ENCODE measurements around the gene CD2AP.

CD2AP gene

DNA sequence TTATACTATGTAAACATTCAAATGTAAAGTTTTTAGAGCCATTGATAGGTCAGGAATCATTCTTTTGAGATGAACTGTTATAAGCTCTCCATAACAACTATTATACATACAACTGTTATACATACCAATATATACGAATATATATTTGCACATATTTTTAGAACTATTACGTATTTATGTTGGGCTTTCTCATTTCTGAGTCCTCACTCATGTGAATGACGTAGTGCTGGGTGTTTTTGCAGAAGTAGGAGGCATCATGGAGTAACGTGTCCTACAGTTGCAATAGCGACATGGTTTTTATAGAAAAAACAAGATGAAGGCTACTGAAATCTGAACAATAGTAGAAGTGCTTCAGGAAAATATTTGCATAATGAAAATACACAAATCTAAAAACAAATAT is 184.4 kb downstream of the CD2AP start:
- Histone ChIP-seq H3K36me3 (ENCODE audit: low read length) (no peaks in the 10 kb centered on the region), H3K4me3 (ENCODE audit: insufficient read depth, low read length, poor library complexity, severe bottlenecking) (no peak overlapping the region), H3K9ac (ENCODE audit: low read length) (no peak overlapping the region), H3K27ac (ENCODE audit: low read depth, low read length) (no peak overlapping the region), H3K9me2 (replicated peaks; ENCODE audit: insufficient read depth, low read length) (no peaks in the 10 kb centered on the region), H3K79me2 (ENCODE audit: insufficient read depth, low read length) (no peaks in the 10 kb centered on the region), H3K4me2 (ENCODE audit: low read depth, low read length, poor library complexity, severe bottlenecking) (no peak overlapping the region), H3K27me3 (ENCODE audit: low read length) (0 out of 2 replicates have a peak, but pooled peaks cover 6% of the 10 kb centered on the region), H3F3A (ENCODE audit: insufficient read depth) (no peaks in the 10 kb centered on the region), H4K20me1 (ENCODE audit: low read depth, low read length) (no peaks in the 10 kb centered on the region), H2AFZ (ENCODE audit: low read depth, low read length, severe bottlenecking) (no peak overlapping the region), H3K9me3 (ENCODE audit: insufficient read depth, low read length) (no peaks in the 10 kb centered on the region)
- TF ChIP-seq EZH2phosphoT487 (conservative IDR thresholded peaks at IDR 0.05; ENCODE audit: low read length) = no peak
- TF ChIP-seq, protein P1, sequence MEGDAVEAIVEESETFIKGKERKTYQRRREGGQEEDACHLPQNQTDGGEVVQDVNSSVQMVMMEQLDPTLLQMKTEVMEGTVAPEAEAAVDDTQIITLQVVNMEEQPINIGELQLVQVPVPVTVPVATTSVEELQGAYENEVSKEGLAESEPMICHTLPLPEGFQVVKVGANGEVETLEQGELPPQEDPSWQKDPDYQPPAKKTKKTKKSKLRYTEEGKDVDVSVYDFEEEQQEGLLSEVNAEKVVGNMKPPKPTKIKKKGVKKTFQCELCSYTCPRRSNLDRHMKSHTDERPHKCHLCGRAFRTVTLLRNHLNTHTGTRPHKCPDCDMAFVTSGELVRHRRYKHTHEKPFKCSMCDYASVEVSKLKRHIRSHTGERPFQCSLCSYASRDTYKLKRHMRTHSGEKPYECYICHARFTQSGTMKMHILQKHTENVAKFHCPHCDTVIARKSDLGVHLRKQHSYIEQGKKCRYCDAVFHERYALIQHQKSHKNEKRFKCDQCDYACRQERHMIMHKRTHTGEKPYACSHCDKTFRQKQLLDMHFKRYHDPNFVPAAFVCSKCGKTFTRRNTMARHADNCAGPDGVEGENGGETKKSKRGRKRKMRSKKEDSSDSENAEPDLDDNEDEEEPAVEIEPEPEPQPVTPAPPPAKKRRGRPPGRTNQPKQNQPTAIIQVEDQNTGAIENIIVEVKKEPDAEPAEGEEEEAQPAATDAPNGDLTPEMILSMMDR (IDR thresholded peaks at IDR 0.05; ENCODE audit: insufficient read depth, low read length, poor library complexity, severe bottlenecking) = no peak

DNA sequence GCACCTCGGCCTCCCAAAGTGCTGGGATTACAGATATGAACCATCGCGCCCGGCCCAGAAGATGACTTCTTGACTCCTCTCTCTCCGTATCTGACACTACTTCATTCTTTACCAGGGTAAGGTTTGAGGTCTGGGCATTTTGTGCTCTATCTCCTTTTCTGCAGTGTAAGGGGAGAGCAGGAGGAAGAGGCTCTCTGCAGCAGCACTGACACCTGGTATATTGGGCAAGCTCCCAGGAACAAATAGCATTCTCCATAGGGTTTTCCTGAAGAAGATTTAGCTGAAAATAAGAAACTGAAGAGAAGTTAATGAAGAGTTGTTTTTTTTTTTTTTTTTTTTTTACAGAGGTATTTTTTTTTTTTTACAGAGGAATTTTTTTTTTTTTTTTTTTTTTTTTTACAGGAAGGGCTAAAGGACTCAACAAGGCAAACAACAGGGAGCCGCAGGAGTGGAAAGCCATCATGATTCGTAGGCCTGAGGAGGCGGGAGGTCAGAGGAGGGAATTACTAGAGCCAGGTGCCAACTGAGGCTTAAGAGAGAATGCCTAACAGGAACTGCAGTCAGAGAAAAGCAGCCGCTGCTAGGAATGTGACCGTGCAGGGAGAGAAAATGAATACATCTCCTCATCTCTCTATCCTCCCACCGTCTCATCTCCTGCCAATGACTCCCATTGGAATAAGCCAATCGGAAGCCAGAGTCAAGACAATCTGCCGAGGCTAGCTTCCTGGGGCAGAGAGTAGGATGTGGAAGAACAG is 186.1 kb downstream of the CD2AP start:
- Histone ChIP-seq H3K27ac (ENCODE audit: low read depth, low read length) (no peak overlapping the region), H3K36me3 (ENCODE audit: low read length) (no peaks in the 10 kb centered on the region), H3K9ac (ENCODE audit: low read length) (no peak overlapping the region), H3K9me3 (ENCODE audit: insufficient read depth, low read length) (no peaks in the 10 kb centered on the region), H3K9me2 (replicated peaks; ENCODE audit: insufficient read depth, low read length) (no peaks in the 10 kb centered on the region), H4K20me1 (ENCODE audit: low read depth, low read length) (no peaks in the 10 kb centered on the region), H2AFZ (ENCODE audit: low read depth, low read length, severe bottlenecking) (no peak overlapping the region), H3K27me3 (ENCODE audit: low read length) (0 out of 2 replicates have a peak, but pooled peaks cover 6% of the 10 kb centered on the region), H3K79me2 (ENCODE audit: insufficient read depth, low read length) (no peaks in the 10 kb centered on the region), H3K4me3 (ENCODE audit: insufficient read depth, low read length, poor library complexity, severe bottlenecking) (no peak overlapping the region), H3F3A (ENCODE audit: insufficient read depth) (no peaks in the 10 kb centered on the region), H3K4me2 (ENCODE audit: low read depth, low read length, poor library complexity, severe bottlenecking) (no peak overlapping the region)
- TF ChIP-seq EZH2phosphoT487 (conservative IDR thresholded peaks at IDR 0.05; ENCODE audit: low read length) = no peak
- TF ChIP-seq, protein P1 (IDR thresholded peaks at IDR 0.05; ENCODE audit: insufficient read depth, low read length, poor library complexity, severe bottlenecking) = no peak

DNA sequence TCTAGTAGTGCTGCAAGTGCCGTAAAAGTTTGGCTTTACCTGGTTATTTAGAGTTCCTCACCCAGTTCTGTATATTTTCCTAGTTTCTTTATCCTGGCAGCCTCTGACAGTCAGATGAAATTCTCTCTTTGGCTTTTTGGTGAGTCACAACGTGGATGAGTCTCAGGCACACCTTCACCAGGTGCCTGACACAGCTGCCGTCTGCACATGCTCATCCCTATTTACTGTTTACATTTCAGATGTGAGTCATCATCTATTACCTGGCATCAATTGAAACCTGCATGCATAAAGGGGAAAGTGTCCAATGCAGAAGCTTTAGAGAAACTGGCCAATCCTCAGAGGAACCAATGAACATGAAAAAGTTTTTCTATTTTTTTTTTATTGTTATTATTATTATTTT is 187.5 kb downstream of the CD2AP start:
- H3K9me3 ChIP-seq (ENCODE audit: insufficient read depth, low read length) = no peaks in the 10 kb centered on the region
- TF ChIP-seq, protein P1 (IDR thresholded peaks at IDR 0.05; ENCODE audit: insufficient read depth, low read length, poor library complexity, severe bottlenecking) = no peak
- no peak for TF ChIP-seq EZH2phosphoT487 (conservative IDR thresholded peaks at IDR 0.05; ENCODE audit: low read length)
- no peaks in the 10 kb centered on the region for H3F3A ChIP-seq (ENCODE audit: insufficient read depth)

More for the DNA sequence above, 187.5 kb downstream of the CD2AP start:
- Histone ChIP-seq H3K79me2 (ENCODE audit: insufficient read depth, low read length) (no peaks in the 10 kb centered on the region), H3K27me3 (ENCODE audit: low read length) (0 out of 2 replicates have a peak, but pooled peaks cover 6% of the 10 kb centered on the region), H2AFZ (ENCODE audit: low read depth, low read length, severe bottlenecking) (no peak overlapping the region), H3K36me3 (ENCODE audit: low read length) (no peaks in the 10 kb centered on the region), H3K27ac (ENCODE audit: low read depth, low read length) (no peak overlapping the region), H4K20me1 (ENCODE audit: low read depth, low read length) (no peaks in the 10 kb centered on the region), H3K4me2 (ENCODE audit: low read depth, low read length, poor library complexity, severe bottlenecking) (no peak overlapping the region), H3K4me3 (ENCODE audit: insufficient read depth, low read length, poor library complexity, severe bottlenecking) (no peak overlapping the region), H3K9ac (ENCODE audit: low read length) (no peak overlapping the region), H3K9me2 (replicated peaks; ENCODE audit: insufficient read depth, low read length) (no peaks in the 10 kb centered on the region)
